Measurements from ENCODE around the gene TNFRSF19.

Gene TNFRSF19

GRCh38 chr13:23680845-23681669, 110.8 kb downstream of the TNFRSF19 start:
- no peak overlapping the region for H3K4me3 ChIP-seq
- TF ChIP-seq, protein P1, sequence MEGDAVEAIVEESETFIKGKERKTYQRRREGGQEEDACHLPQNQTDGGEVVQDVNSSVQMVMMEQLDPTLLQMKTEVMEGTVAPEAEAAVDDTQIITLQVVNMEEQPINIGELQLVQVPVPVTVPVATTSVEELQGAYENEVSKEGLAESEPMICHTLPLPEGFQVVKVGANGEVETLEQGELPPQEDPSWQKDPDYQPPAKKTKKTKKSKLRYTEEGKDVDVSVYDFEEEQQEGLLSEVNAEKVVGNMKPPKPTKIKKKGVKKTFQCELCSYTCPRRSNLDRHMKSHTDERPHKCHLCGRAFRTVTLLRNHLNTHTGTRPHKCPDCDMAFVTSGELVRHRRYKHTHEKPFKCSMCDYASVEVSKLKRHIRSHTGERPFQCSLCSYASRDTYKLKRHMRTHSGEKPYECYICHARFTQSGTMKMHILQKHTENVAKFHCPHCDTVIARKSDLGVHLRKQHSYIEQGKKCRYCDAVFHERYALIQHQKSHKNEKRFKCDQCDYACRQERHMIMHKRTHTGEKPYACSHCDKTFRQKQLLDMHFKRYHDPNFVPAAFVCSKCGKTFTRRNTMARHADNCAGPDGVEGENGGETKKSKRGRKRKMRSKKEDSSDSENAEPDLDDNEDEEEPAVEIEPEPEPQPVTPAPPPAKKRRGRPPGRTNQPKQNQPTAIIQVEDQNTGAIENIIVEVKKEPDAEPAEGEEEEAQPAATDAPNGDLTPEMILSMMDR (IDR thresholded peaks at IDR 0.05): no peak
- no peak overlapping the region for H3K27ac ChIP-seq
- DNase-seq (ENCODE audit: low spot score): no peak

GRCh38 chr13:23683084-23683483, 112.9 kb downstream of the TNFRSF19 start:
- Histone ChIP-seq H3K4me3 (no peak overlapping the region), H3K27ac (no peak overlapping the region)
- TF ChIP-seq, protein P1 (IDR thresholded peaks at IDR 0.05): no peak
- no peak for DNase-seq (ENCODE audit: low spot score)

DNA sequence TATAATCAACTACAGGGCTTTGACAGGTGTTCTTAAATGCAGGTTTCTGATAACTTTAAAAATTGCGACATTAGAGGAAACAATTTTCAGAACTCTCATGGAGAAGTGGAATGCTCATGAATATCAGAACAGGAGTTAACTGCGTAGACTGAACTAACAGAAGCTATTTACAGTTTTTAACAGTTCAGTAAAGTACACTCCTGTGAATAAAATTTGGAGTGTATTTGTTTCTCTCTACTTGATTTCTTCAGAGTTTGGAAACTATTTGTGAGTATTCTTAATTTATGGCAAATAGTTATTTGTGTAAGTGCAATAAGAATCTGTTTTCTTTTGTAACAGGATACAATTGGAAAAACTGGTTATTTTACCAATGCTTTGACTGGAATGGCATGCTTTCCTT, 114.4 kb downstream of the TNFRSF19 start:
- no peak for DNase-seq (ENCODE audit: low spot score)
- no peak overlapping the region for H3K4me3 ChIP-seq
- no peak overlapping the region for H3K27ac ChIP-seq
- TF ChIP-seq, protein P1 (IDR thresholded peaks at IDR 0.05): no peak

DNA sequence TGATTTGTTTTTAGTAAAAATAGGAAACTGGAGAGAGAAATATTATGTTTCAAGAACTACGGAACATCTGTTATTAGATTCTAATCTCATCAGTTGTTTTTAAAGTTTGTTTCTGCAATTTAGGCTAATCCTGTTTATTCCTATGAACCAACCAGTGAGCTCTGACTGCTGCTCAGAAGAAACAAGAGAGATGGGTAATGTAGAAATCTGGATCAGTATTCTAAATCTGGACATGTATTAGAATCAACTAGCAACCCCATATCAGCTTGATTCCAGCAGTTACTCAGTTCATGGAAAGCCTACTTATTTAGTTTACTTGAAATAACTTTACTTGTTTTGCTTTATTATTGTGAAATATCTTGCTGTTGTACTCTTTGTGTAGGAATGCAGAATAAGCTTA, 115.2 kb downstream of the TNFRSF19 start:
- no peak for DNase-seq (ENCODE audit: low spot score)
- no peak overlapping the region for H3K27ac ChIP-seq
- TF ChIP-seq, protein P1 (IDR thresholded peaks at IDR 0.05): no peak
- H3K4me3 ChIP-seq: no peak overlapping the region

GRCh38 chr13:23686948-23687347, 116.7 kb downstream of the TNFRSF19 start:
- no peak overlapping the region for H3K4me3 ChIP-seq
- TF ChIP-seq, protein P1 (IDR thresholded peaks at IDR 0.05): no peak
- DNase-seq (ENCODE audit: low spot score): no peak
- no peak overlapping the region for H3K27ac ChIP-seq

DNA sequence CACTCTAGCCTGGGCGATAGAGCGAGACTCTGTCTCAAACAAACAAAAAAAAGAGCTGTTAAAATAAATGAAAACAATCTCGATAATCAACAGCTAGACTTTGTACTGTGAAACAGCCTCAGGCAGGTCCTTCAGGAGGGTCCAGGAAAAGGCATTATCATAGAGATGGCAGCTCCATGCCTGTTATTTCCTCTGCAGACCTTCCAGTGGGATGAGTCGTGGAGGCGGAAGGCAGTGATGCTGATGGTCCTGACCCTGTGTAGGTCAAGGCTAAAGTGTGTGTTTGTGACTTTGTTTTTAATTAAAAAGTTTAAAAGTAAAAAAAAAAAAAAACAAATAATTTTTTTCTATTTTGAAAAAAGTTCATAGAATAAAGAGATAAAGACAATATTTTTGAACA, 117.4 kb downstream of the TNFRSF19 start:
- Histone ChIP-seq H3K4me3 (no peak overlapping the region), H3K27ac (no peak overlapping the region)
- TF ChIP-seq, protein P1 (IDR thresholded peaks at IDR 0.05): no peak
- DNase-seq (ENCODE audit: low spot score): no peak

GRCh38 chr13:23688336-23688735, 118.1 kb downstream of the TNFRSF19 start:
- Histone ChIP-seq H3K27ac (no peak overlapping the region), H3K4me3 (no peak overlapping the region)
- TF ChIP-seq, protein P1 (IDR thresholded peaks at IDR 0.05): no peak
- no peak for DNase-seq (ENCODE audit: low spot score)
